K562 (cell line): ENCODE data around the gene SIGMAR1. TPM values are rescaled to one million over a fixed set of nuclear protein-coding genes. Genes with fewer than 3 reads are reported as not detected.

Experiments
- ELF1 ChIP-seq: fragments of 200-800 bp; sonication (Bioruptor generic); IDR thresholded peaks from 2 replicates; pipeline ENCODE4 v1.6.1; 2016; ENCODE audit warnings: missing genetic modification characterization, missing compliant biosample characterization
- KAT7 ChIP-seq: sonication (generic); formaldehyde crosslinking; IDR thresholded peaks from 2 replicates; pipeline ENCODE4 v1.8.0; 2022; ENCODE audit warnings: missing genetic modification reagents, mild to moderate bottlenecking, borderline replicate concordance
- NR2C1 ChIP-seq, 2 experiments: fragments of 450-650 bp; IDR thresholded peaks; 2 replicates each; pipeline ENCODE4 v1.6.1; 2017; ENCODE audit warnings: mild to moderate bottlenecking in 2 of 2, antibody characterized with exemption in 1 of 2, inconsistent platforms in 1 of 2, missing compliant biosample characterization in 1 of 2, missing genetic modification characterization in 1 of 2
- polyA plus RNA-seq, 8 experiments: library from polyadenylated mRNA; depleted of rRNA in 4 of 8; stranded (reverse) in 5 of 8; unstranded in 3 of 8; fragments of >200 nt; fragmentation: Nextera tagmentation in 2 of 8; fragmentation: Illumina TruSeq in 1 of 8; extraction: Ambion mirVana in 2 of 8; extraction: Trizol in 1 of 8; gene quantifications; 2 replicates each; pipeline versions ENCODE4 v1.2.1 to v1.2.3, GENCODE V29; 2011 to 2014; ENCODE audit warnings: inconsistent platforms in 1 of 8, missing spikeins in 1 of 8
- total RNA-seq, 7 experiments: library from RNA; depleted of rRNA in 6 of 7; stranded (reverse); fragments of >200 nt in 6 of 7; fragmentation: Illumina TruSeq in 2 of 7; extraction: Trizol in 2 of 7; gene quantifications; 2 replicates each; pipeline versions ENCODE4 v1.2.1 to v1.2.3, GENCODE V29; 2011 to 2021; ENCODE audit warnings: low replicate concordance in 1 of 7
- TF ChIP-seq, protein P1 (sequence below): fragments of 200-600 bp; sonication (generic); IDR thresholded peaks from one replicate; pipeline ENCODE4 v1.6.1; 2012; ENCODE audit warnings: mild to moderate bottlenecking, low read depth, low read length, inconsistent platforms
- TF ChIP-seq, protein P2 (sequence below): fragments of 250-450 bp; sonication (Bioruptor Pico); IDR thresholded peaks from 2 replicates; pipeline ENCODE4 v1.4.0; 2020

Gene SIGMAR1
- total and polyA plus RNA-seq, 9 of the 15 experiments (the other 6 are each of a cell fraction or from before 2014, with no cell fraction given), result 6.9 to 80.0 (median 35.2) TPM

DNA sequence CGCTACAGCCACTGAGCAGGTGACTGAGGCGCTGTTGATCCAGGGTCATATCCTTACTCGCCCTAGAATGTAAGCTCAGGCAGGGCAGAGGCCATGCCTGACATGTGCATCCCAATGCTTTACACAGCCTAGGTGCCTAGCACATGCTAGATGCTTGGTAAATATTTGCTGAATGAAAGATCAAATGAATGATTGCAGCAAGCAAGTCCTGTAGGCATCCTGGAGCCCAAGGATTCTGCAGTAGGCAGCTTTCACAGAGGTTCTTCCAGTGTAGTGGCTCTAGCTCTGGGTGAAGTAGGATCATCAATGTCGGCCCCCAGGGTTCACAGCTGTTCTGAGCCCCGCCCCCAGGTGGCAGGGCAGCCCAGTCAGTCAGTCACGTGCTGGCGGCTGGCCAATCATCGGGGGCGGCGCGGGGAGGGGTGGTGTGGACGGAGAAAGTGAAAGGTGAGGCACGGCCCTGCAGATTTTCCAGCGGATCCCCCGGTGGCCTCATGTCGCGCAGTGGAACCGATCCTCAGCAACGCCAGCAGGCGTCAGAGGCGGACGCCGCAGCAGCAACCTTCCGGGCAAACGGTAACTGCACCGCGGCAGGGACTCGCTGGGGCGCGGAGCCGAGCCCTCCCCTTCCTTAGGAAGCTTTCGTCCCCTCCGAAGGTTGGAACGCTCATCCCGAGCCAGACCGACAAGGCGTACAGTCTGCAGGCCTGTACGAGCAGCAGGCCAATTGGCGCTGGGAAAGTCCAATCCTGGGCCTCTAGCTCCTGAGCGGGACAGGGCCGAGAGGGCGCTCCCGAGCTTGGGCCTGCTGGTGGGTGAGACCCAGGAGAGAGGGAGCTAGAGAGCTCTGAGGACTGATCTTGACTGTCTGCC lies 8.9 kb upstream of the SIGMAR1 start, which contains the start of gene GALT (continued):
- TF ChIP-seq, protein P1, sequence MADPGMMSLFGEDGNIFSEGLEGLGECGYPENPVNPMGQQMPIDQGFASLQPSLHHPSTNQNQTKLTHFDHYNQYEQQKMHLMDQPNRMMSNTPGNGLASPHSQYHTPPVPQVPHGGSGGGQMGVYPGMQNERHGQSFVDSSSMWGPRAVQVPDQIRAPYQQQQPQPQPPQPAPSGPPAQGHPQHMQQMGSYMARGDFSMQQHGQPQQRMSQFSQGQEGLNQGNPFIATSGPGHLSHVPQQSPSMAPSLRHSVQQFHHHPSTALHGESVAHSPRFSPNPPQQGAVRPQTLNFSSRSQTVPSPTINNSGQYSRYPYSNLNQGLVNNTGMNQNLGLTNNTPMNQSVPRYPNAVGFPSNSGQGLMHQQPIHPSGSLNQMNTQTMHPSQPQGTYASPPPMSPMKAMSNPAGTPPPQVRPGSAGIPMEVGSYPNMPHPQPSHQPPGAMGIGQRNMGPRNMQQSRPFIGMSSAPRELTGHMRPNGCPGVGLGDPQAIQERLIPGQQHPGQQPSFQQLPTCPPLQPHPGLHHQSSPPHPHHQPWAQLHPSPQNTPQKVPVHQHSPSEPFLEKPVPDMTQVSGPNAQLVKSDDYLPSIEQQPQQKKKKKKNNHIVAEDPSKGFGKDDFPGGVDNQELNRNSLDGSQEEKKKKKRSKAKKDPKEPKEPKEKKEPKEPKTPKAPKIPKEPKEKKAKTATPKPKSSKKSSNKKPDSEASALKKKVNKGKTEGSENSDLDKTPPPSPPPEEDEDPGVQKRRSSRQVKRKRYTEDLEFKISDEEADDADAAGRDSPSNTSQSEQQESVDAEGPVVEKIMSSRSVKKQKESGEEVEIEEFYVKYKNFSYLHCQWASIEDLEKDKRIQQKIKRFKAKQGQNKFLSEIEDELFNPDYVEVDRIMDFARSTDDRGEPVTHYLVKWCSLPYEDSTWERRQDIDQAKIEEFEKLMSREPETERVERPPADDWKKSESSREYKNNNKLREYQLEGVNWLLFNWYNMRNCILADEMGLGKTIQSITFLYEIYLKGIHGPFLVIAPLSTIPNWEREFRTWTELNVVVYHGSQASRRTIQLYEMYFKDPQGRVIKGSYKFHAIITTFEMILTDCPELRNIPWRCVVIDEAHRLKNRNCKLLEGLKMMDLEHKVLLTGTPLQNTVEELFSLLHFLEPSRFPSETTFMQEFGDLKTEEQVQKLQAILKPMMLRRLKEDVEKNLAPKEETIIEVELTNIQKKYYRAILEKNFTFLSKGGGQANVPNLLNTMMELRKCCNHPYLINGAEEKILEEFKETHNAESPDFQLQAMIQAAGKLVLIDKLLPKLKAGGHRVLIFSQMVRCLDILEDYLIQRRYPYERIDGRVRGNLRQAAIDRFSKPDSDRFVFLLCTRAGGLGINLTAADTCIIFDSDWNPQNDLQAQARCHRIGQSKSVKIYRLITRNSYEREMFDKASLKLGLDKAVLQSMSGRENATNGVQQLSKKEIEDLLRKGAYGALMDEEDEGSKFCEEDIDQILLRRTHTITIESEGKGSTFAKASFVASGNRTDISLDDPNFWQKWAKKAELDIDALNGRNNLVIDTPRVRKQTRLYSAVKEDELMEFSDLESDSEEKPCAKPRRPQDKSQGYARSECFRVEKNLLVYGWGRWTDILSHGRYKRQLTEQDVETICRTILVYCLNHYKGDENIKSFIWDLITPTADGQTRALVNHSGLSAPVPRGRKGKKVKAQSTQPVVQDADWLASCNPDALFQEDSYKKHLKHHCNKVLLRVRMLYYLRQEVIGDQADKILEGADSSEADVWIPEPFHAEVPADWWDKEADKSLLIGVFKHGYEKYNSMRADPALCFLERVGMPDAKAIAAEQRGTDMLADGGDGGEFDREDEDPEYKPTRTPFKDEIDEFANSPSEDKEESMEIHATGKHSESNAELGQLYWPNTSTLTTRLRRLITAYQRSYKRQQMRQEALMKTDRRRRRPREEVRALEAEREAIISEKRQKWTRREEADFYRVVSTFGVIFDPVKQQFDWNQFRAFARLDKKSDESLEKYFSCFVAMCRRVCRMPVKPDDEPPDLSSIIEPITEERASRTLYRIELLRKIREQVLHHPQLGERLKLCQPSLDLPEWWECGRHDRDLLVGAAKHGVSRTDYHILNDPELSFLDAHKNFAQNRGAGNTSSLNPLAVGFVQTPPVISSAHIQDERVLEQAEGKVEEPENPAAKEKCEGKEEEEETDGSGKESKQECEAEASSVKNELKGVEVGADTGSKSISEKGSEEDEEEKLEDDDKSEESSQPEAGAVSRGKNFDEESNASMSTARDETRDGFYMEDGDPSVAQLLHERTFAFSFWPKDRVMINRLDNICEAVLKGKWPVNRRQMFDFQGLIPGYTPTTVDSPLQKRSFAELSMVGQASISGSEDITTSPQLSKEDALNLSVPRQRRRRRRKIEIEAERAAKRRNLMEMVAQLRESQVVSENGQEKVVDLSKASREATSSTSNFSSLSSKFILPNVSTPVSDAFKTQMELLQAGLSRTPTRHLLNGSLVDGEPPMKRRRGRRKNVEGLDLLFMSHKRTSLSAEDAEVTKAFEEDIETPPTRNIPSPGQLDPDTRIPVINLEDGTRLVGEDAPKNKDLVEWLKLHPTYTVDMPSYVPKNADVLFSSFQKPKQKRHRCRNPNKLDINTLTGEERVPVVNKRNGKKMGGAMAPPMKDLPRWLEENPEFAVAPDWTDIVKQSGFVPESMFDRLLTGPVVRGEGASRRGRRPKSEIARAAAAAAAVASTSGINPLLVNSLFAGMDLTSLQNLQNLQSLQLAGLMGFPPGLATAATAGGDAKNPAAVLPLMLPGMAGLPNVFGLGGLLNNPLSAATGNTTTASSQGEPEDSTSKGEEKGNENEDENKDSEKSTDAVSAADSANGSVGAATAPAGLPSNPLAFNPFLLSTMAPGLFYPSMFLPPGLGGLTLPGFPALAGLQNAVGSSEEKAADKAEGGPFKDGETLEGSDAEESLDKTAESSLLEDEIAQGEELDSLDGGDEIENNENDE, result no peak
- TF ChIP-seq, protein P2, sequence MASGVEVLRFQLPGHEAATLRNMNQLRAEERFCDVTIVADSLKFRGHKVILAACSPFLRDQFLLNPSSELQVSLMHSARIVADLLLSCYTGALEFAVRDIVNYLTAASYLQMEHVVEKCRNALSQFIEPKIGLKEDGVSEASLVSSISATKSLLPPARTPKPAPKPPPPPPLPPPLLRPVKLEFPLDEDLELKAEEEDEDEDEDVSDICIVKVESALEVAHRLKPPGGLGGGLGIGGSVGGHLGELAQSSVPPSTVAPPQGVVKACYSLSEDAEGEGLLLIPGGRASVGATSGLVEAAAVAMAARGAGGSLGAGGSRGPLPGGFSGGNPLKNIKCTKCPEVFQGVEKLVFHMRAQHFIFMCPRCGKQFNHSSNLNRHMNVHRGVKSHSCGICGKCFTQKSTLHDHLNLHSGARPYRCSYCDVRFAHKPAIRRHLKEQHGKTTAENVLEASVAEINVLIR (CRISPR knock-in tag), result no peak
- 0 out of 2 replicates have a peak, but pooled peaks have one; percentile 27 for TF ChIP-seq NR2C1 (IDR thresholded peaks at IDR 0.05)
- TF ChIP-seq NR2C1 (tag; IDR thresholded peaks at IDR 0.05), result no peak
- no peak for TF ChIP-seq KAT7 (CRISPR knock-in tag)
- TF ChIP-seq ELF1, result no peak
